Measurements from ENCODE around the gene FRAT1. TPM values are rescaled to one million over a fixed set of nuclear protein-coding genes. Genes with fewer than 3 reads are reported as not detected.

Gene FRAT1
- total and polyA plus RNA-seq, 2 of the 4 experiments (the other 2 are of a cell fraction): 0.54 to 0.89 TPM

DNA sequence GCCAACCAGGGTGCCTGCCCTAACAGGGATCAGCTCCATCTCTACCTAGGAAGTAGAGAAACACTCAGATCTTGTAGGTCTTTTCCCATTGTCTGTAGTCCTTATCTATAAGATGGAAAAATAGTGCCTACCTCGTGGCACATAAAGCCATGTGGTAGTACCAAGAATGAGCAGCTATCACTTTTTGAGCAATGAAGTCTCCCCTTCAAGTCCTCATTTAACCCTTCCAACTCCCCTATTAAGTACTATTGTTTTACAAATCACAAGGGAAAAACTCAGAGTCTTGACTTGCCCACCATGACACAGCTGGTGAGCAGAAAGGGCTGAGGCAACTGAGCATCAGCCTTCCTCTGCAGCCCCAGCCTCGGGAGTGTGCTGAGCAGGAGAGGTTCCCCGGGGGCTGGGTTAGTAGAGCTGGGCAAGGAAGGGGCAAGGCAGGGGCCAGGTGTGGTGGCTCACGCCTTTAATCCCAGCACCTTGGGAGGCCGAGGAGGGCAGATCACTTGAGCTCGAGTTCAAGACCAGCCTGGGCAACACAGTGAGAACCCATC, 12.2 kb downstream of the FRAT1 start:
- H3K27me3 ChIP-seq (ENCODE audit: control insufficient read depth, insufficient read depth, low read length): peaks cover 3% of the 10 kb centered on the region; the same call in 1 of the 2 replicates
- no peak overlapping the region for H2AK5ac ChIP-seq (ENCODE audit: low read depth, low read length)
- no peak overlapping the region for H3K4ac ChIP-seq (ENCODE audit: low read depth, low read length)
- in situ Hi-C loops (cut with MboI; ENCODE audit: low sequenced_read_pairs): no loop called here
- no CpG with 5 or more reads among the region's 6 CpGs for WGBS, 2 experiments (ENCODE audit: extremely low coverage in 2 of 2, insufficient read length in 1 of 2)
- ChIA-PET POLR2A (ENCODE audit: unreplicated experiment) (no interaction called here), CTCF (interaction anchor here (0.6 to 3.5 kb wide), 4 partner anchors 52 to 258 kb away, joined by 3 to 23 read pairs (median 4); no protein-coding TSS in a partner anchor)
- dilution Hi-C loops (cut with HindIII; ENCODE audit: low sequenced_read_pairs, unreplicated experiment): no loop called here
- H4K20me1 ChIP-seq (ENCODE audit: insufficient read depth, low read length): no peaks in the 10 kb centered on the region
- no peaks in the 10 kb centered on the region for H3K9me3 ChIP-seq (ENCODE audit: control insufficient read depth, insufficient read depth, low read length)
- H3K27ac ChIP-seq (ENCODE audit: insufficient read depth, low read length): no peak overlapping the region
- no peak overlapping the region for H4K5ac ChIP-seq (ENCODE audit: low read depth, low read length)
- TF ChIP-seq MAFK (IDR thresholded peaks at IDR 0.05; ENCODE audit: low read depth, low read length) (no peak), BHLHE40 (IDR thresholded peaks at IDR 0.05; ENCODE audit: low read depth, low read length) (no peak), FOS (IDR thresholded peaks at IDR 0.05; ENCODE audit: low read depth, low read length) (no peak), RAD21 (IDR thresholded peaks at IDR 0.05; ENCODE audit: low read length) (no peak), CHD1 (IDR thresholded peaks at IDR 0.05; ENCODE audit: low read depth, low read length) (no peak), RFX5 (IDR thresholded peaks at IDR 0.05; ENCODE audit: low read depth, low read length) (no peak), POLR2A (IDR thresholded peaks at IDR 0.05; ENCODE audit: low read depth, low read length) (no peak), MAZ (IDR thresholded peaks at IDR 0.05; ENCODE audit: borderline replicate concordance, low read depth, low read length) (no peak), MXI1 (IDR thresholded peaks at IDR 0.05; ENCODE audit: borderline replicate concordance, low read depth, low read length) (no peak), RCOR1 (IDR thresholded peaks at IDR 0.05; ENCODE audit: insufficient replicate concordance, low read length) (no peak), CEBPB (IDR thresholded peaks at IDR 0.05; ENCODE audit: low read depth, low read length) (no peak)
- TF ChIP-seq, protein P1, sequence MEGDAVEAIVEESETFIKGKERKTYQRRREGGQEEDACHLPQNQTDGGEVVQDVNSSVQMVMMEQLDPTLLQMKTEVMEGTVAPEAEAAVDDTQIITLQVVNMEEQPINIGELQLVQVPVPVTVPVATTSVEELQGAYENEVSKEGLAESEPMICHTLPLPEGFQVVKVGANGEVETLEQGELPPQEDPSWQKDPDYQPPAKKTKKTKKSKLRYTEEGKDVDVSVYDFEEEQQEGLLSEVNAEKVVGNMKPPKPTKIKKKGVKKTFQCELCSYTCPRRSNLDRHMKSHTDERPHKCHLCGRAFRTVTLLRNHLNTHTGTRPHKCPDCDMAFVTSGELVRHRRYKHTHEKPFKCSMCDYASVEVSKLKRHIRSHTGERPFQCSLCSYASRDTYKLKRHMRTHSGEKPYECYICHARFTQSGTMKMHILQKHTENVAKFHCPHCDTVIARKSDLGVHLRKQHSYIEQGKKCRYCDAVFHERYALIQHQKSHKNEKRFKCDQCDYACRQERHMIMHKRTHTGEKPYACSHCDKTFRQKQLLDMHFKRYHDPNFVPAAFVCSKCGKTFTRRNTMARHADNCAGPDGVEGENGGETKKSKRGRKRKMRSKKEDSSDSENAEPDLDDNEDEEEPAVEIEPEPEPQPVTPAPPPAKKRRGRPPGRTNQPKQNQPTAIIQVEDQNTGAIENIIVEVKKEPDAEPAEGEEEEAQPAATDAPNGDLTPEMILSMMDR (conservative IDR thresholded peaks at IDR 0.05; ENCODE audit: low read depth, low read length): no peak
- intact Hi-C loops (cut with micrococcal nuclease): no loop called here
- H3K9ac ChIP-seq (ENCODE audit: low read depth, low read length): no peak overlapping the region
- no peak overlapping the region for H3K4me3 ChIP-seq (ENCODE audit: insufficient read depth, low read depth, low read length)
- H4K91ac ChIP-seq (ENCODE audit: insufficient read depth, low read depth, low read length): no peak overlapping the region
- H2BK20ac ChIP-seq (ENCODE audit: low read depth, low read length): no peak overlapping the region
- peaks cover 16% of the 10 kb centered on the region for H3K4me1 ChIP-seq (ENCODE audit: control insufficient read depth, insufficient read depth, low read length)
- no peak overlapping the region for H3K4me2 ChIP-seq (ENCODE audit: low read depth, low read length)
- no peak overlapping the region for H3K18ac ChIP-seq (ENCODE audit: low read depth, low read length)
- no TSS peak for BruUV-seq (replicated peaks)
- peaks cover 15 to 35% of the 10 kb centered on the region in 2 experiments for H3K79me1 ChIP-seq (ENCODE audit: low read depth in 1 of 2, low read length in 2 of 2)
- no peak overlapping the region for H3K56ac ChIP-seq (ENCODE audit: extremely low read depth, insufficient read depth, low read length)
- H2AFZ ChIP-seq (replicated peaks; ENCODE audit: low read length, poor library complexity): no peak overlapping the region
- no peaks in the 10 kb centered on the region; the same call in 1 of the 2 replicates for H3K9me1 ChIP-seq (ENCODE audit: insufficient read depth, low read length)
- no peak overlapping the region for H2BK5ac ChIP-seq (ENCODE audit: low read depth, low read length, poor library complexity, severe bottlenecking)
- no peak overlapping the region for H2BK120ac ChIP-seq (ENCODE audit: low read depth, low read length)
- H2BK15ac ChIP-seq (ENCODE audit: low read depth, low read length): no peak overlapping the region
- peak overlapping the region; percentile 69; the same call in 1 of the 2 replicates for H3K23ac ChIP-seq (ENCODE audit: low read depth, low read length)
- no peak overlapping the region for H3K14ac ChIP-seq (replicated peaks; ENCODE audit: low read depth, low read length)
- no peak overlapping the region for H4K8ac ChIP-seq (ENCODE audit: low read depth in 2 of 2, low read length in 2 of 2)
- H3K36me3 ChIP-seq (ENCODE audit: control insufficient read depth, insufficient read depth, low read length): no peaks in the 10 kb centered on the region
- no peak overlapping the region for H2AK9ac ChIP-seq (replicated peaks; ENCODE audit: low read depth, low read length, poor library complexity)
- DNase-seq (no peak), ATAC-seq (ENCODE audit: low read depth) (no peak)

Data from IMR-90 (cell line).